DND-41 (cell line): Measurements from ENCODE around the gene CACNA1I.
A peak's percentile ranks its signal among the peaks of the same experiment; 100 is the strongest.

Source experiments
- ATAC-seq: fragments of 200-7000 bp; cut with Tn5 transposase; 3 replicates; pipeline ENCODE4 v1.9.1; 2021; ENCODE audit warnings: low read depth; ENCODE audit not compliant: insufficient read depth
- DNase-seq: peaks from one replicate; pipeline ENCODE4 v3.0.0-alpha.2; 2020
- H2AFZ ChIP-seq: 2 replicates; pipeline ENCODE4 v1.6.0; 2012; ENCODE audit warnings: low read depth, low read length
- H3K27ac ChIP-seq: 2 replicates; pipeline ENCODE4 v1.5.1; 2012; ENCODE audit warnings: low read length, inconsistent platforms
- H3K27me3 ChIP-seq: fragments of 200-600 bp; sonication (generic); 2 replicates; pipeline ENCODE4 v1.6.0; 2012; ENCODE audit warnings: low read length, mild to moderate bottlenecking, inconsistent platforms; ENCODE audit not compliant: insufficient read depth, poor library complexity
- H3K36me3 ChIP-seq: 2 replicates; pipeline ENCODE4 v1.5.1; 2012; ENCODE audit warnings: low read length, inconsistent platforms; ENCODE audit not compliant: insufficient read depth
- H3K4me1 ChIP-seq: 2 replicates; pipeline ENCODE4 v1.5.1; 2012; ENCODE audit warnings: mild to moderate bottlenecking, low read length; ENCODE audit not compliant: insufficient read depth
- H3K4me2 ChIP-seq: 2 replicates; pipeline ENCODE4 v1.6.0; 2012; ENCODE audit warnings: mild to moderate bottlenecking, moderate library complexity, low read length, inconsistent platforms; ENCODE audit not compliant: insufficient read depth
- H3K4me3 ChIP-seq, 2 experiments: fragments of 200-600 bp in 1 of 2; shearing (Covaris generic) in 1 of 2; 2 replicates each; pipeline ENCODE4 v1.5.1; 2012 to 2016; ENCODE audit warnings: inconsistent platforms in 2 of 2, low read length in 2 of 2, mild to moderate bottlenecking in 2 of 2, low read depth in 1 of 2, moderate library complexity in 1 of 2
- H3K79me2 ChIP-seq: 2 replicates; pipeline ENCODE4 v1.6.0; 2012; ENCODE audit warnings: low read length, inconsistent platforms; ENCODE audit not compliant: insufficient read depth
- H3K9ac ChIP-seq: 2 replicates; pipeline ENCODE4 v1.6.0; 2012; ENCODE audit warnings: low read depth, mild to moderate bottlenecking, inconsistent platforms, low read length, moderate library complexity
- H3K9me3 ChIP-seq: 2 replicates; pipeline ENCODE4 v1.5.1; 2012; ENCODE audit warnings: low read length, moderate library complexity, mild to moderate bottlenecking, inconsistent platforms; ENCODE audit not compliant: insufficient read depth, severe bottlenecking
- H4K20me1 ChIP-seq: 2 replicates; pipeline ENCODE4 v1.6.0; 2012; ENCODE audit warnings: low read length; ENCODE audit not compliant: insufficient read depth
- CTCF ChIP-seq: IDR thresholded peaks from 2 replicates; pipeline ENCODE4 v1.5.1; 2012; ENCODE audit warnings: borderline replicate concordance, low read length, moderate library complexity, mild to moderate bottlenecking; ENCODE audit not compliant: poor library complexity, severe bottlenecking; ENCODE audit errors: extremely low read depth
- EZH2 ChIP-seq: IDR thresholded peaks from 3 replicates; pipeline ENCODE4 v1.6.1; 2012; ENCODE audit warnings: borderline replicate concordance, low read depth, mild to moderate bottlenecking, moderate library complexity, low read length, inconsistent platforms; ENCODE audit not compliant: severe bottlenecking

The CACNA1I gene

DNA sequence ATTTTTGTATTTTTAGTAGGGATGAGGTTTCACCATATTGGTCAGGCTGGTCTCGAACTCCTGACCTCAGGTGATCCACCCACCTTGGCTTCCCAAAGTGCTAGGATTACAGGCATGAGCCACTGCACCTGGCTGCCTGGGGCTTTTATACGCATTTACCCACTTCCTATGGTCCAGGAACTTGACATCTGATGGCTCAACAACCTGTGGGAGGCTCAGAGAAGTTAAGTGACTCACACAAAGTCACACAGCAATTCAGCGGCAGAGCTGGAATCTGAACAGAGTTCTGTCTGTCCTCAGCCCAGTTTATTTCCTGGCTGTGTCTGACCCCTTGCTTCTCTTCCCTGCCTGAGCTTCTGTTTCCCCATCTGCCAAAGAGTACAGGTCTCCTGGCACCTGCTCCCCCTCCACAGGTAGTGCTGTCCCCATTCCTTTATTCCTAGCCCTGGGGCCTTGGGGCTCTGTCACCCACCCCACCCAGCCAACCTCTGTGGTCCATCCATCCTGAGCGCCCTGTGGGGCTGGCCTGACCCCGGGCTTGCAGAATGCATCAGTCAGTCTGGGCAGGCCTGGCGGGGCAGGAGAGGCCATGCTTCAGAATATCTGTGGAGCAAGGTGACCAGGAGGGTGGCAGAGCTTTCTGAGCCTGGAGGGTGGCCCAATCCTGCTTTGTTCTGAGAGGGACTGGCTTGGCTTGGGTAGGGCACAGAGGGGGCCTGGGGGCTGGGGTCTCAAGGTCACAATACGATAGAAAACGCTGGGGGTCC lies 50.6 kb downstream of the CACNA1I start:
- H2AFZ ChIP-seq: no peak overlapping the region
- no peaks in the 10 kb centered on the region for H3K9me3 ChIP-seq
- DNase-seq (no peak), ATAC-seq (no peak)
- peaks cover 16% of the 10 kb centered on the region for H3K4me1 ChIP-seq
- H3K4me2 ChIP-seq: no peak overlapping the region
- no peaks in the 10 kb centered on the region for H3K27me3 ChIP-seq
- TF ChIP-seq CTCF (no peak), EZH2 (no peak)
- H3K36me3 ChIP-seq: no peaks in the 10 kb centered on the region
- no peak overlapping the region for H3K27ac ChIP-seq
- no peaks in the 10 kb centered on the region; the same call in 1 of the 2 replicates for H4K20me1 ChIP-seq
- no peaks in the 10 kb centered on the region for H3K79me2 ChIP-seq
- no peak overlapping the region for H3K4me3 ChIP-seq
- H3K9ac ChIP-seq: no peak overlapping the region

GRCh38 chr22:39621826-39622225 lies 51.3 kb downstream of the CACNA1I start:
- Histone ChIP-seq H4K20me1 (no peaks in the 10 kb centered on the region; the same call in 1 of the 2 replicates), H3K4me3 (no peak overlapping the region), H3K4me2 (no peak overlapping the region), H3K79me2 (no peaks in the 10 kb centered on the region), H3K27ac (no peak overlapping the region), H3K9ac (no peak overlapping the region), H2AFZ (no peak overlapping the region), H3K36me3 (no peaks in the 10 kb centered on the region), H3K27me3 (no peaks in the 10 kb centered on the region), H3K4me1 (peaks cover 16% of the 10 kb centered on the region), H3K9me3 (no peaks in the 10 kb centered on the region)
- no peak for ATAC-seq
- no peak for DNase-seq
- TF ChIP-seq EZH2: no peak
- TF ChIP-seq CTCF: no peak

DNA sequence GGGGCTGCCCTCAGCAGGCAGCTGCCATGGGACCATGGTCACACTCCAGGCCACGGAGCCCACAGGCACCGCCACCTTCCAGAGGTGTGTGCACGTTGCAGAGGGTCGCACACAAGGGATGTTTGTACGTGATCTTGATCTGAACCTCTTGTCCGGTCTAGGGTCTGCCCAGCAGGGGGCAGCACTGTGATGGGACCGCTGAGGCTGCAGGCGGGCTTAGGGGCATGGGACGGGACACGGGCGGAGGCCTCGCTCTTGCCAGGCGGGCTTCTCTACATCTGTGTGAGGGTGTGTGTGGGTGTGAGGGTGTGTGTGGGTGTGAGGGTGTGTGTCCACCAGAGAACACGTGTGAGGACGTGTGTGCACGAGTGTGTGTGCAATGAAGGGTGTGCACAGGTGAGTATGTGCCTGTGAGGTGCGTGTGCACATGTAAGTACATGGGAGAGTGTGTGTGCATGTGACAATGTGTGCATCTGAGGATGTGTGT lies 52.4 kb downstream of the CACNA1I start:
- H2AFZ ChIP-seq: no peak overlapping the region
- peaks cover 6% of the 10 kb centered on the region for H3K4me1 ChIP-seq
- no peaks in the 10 kb centered on the region for H3K27me3 ChIP-seq
- no peaks in the 10 kb centered on the region for H3K9me3 ChIP-seq
- no peak overlapping the region for H3K9ac ChIP-seq
- TF ChIP-seq CTCF (peak; percentile 79), EZH2 (no peak)
- no peak overlapping the region for H3K4me2 ChIP-seq
- H3K27ac ChIP-seq: no peak overlapping the region
- no peaks in the 10 kb centered on the region for H3K79me2 ChIP-seq
- ATAC-seq (peak; percentile 68), DNase-seq (peak; percentile 56)
- no peaks in the 10 kb centered on the region; the same call in 1 of the 2 replicates for H4K20me1 ChIP-seq
- H3K4me3 ChIP-seq: no peak overlapping the region
- no peaks in the 10 kb centered on the region for H3K36me3 ChIP-seq
